HG03354 (cell line): Measurements from ENCODE around the gene UBB.
"Not testable (repeated sequence)": the region's sequence is repeated elsewhere in the genome, so short reads cannot be mapped to it uniquely, and the experiment has no call there.

Experiments
- ATAC-seq: cut with Tn5 transposase; IDR thresholded peaks from one replicate; pipeline ENCODE4 v1.9.1; 2021; ENCODE audit warnings: mild to moderate bottlenecking; ENCODE audit not compliant: unreplicated experiment, poor library complexity, severe bottlenecking

The UBB gene

GRCh38 chr17:16371742-16372141 is 9.1 kb upstream of the UBB start:
- ATAC-seq = no peak

GRCh38 chr17:16374146-16374938 is 6.5 kb upstream of the UBB start:
- no peak for ATAC-seq

GRCh38 chr17:16377941-16378341 is 3.0 kb upstream of the UBB start:
- no peak for ATAC-seq

GRCh38 chr17:16378636-16379282 is 2.1 kb upstream of the UBB start:
- ATAC-seq = no peak

DNA sequence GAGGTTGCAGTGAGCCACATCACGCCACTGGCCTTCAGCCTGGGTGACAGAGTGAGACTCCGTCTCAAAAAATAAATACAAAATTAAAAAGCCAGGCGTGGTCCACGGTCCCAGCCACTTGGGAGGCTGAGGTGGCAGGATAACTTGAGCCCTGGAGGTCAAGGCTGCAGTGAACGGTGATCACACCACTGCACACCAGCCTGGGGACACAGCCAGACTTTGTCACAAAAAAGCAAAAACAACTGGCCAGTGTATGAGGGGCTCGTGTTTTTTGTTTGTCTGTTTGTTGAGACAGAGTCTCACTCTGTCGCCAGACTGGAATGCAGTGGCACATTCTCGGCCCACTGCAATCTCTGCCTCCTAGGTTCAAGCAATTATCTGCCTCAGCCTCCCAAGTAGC is 1.2 kb upstream of the UBB start:
- no peak for ATAC-seq

GRCh38 chr17:16381496-16381820 is 567 bp downstream of the UBB start:
- peak; percentile 1 for ATAC-seq

DNA sequence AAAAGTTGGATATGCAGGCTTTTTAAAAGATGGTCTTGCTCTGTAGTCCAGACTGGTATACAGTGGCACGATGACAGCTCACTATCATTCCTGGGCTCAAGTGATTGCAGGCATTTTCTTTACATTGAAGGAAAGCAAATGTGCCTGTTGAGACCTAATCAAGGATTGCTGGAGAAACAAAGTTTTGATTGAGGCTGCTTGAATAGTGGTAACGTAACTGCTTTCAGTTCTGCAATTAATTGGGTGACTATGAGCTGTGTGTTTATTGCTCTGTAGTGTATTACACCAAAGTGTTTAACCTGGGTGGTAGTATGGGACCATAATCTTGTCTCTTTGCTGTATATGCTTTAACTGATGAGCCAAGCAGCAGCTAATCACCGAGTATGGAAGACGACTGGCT is 2.3 kb downstream of the UBB start:
- ATAC-seq = no peak

GRCh38 chr17:16383772-16384287 is 2.9 kb downstream of the UBB start:
- no peak for ATAC-seq

DNA sequence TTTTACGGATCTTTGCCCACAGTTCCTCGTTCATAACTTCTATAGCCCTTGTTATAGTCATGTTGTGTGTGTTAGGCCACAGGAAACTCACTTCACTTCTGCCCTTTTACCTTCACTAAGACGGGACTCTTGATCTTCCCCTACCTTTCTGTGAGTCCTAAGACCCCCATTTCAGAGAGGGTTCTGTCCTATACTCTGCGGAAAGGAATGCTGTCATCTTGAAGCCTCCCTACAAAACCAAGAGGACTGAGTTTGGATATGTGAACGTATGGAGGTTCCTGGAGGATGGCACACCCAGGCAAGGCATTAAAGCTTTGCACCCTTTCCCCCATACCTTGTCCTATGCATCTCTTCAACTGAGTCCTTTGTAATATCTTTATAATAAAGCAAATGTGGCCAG is 3.7 kb downstream of the UBB start:
- no peak for ATAC-seq

DNA sequence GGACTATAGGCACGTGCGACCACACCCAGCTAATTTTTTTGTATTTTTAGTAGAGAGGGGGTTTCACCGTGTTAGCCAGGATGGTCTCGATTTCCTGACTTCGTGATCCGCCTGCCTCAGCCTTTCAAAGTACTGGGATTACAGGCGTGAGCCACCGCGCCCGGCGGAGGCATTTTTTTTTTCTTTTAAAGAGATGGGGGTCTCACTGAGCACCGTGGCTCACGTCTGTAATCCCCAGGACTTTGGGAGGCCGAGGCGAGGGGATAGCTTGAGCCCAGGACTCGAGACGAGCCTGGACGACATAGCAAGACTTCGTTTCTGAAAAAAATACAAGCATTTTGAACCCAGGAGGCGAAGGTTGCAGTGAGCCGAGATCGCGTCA is 5.2 kb downstream of the UBB start:
- not testable (repeated sequence) for ATAC-seq

- no peak for ATAC-seq
Measured at GRCh38 chr17:16391451-16391850, 10.6 kb downstream of the UBB start.

- not testable (repeated sequence) for ATAC-seq
Measured at GRCh38 chr17:16392491-16392890, 11.6 kb downstream of the UBB start.

DNA sequence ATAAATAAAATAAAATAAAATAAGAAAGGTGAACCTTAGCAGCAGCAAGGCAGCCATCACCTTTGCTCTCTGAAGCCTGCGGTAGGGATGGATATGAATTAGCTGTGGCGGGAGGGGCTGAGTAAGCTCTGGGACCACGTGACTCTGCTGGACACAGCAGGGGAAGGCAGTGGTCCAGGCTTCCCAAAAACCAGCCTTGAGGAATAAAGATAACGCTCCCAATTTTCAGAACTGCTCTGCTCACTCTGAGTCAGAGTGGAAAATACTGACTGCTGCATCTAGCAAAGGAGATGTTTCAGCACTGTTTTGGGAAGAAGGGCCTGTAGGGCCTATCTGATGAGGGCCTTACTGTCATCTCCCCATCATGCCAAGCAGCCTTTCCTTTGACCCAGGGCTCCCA is 15.0 kb downstream of the UBB start:
- ATAC-seq = not testable (repeated sequence)

DNA sequence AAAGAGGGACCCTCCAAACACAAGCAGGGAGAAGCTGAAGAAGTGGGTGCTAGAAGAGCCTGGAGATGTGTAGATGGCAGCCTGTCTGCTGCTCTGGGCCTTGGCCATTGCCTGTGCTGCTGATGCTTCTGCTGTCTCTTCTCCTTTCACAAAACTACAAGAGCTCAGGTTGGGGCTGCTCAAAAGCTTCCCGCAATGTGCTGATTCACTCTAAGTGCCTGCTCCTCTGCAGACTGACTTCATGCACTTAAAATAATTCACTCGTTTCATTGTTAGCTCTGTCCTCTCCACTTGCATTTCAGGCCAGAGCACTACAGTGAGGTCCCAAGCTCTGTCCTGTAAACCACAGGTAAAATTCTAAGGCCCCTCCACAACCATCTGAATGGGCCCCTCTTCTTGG is 15.8 kb downstream of the UBB start:
- ATAC-seq = not testable (repeated sequence)

- ATAC-seq = peak; percentile 95
Measured at GRCh38 chr17:16398270-16399267, 17.7 kb downstream of the UBB start.

DNA sequence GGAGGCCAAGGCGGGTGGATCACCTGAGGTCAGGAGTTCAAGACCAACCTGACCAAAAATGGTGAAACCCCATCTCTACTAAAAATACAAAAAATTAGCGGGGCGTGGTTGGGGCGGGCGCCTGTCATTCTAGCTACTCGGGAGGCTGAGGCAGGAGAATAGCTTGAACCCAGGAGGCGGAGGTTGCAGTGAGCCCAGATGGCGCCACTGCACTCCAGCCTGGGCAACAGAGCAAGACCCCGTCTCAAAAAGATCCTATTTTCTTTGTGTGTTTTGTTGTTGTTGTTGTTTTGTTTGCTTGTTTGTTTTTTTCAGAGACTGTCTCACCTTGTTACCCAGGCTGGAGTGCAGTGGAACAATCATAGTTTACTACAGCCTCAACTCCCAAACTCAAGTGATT is 23.0 kb downstream of the UBB start:
- not testable (repeated sequence) for ATAC-seq

- no peak for ATAC-seq
Measured at GRCh38 chr17:16406742-16407674, 26.1 kb downstream of the UBB start.

GRCh38 chr17:16407911-16408588 is 27.2 kb downstream of the UBB start:
- peak; percentile 88 for ATAC-seq
